ENCODE results near the gene POLD3. TPM values are rescaled to one million over a fixed set of nuclear protein-coding genes. Genes with fewer than 3 reads are reported as not detected.

POLD3 gene
- total and polyA plus RNA-seq, 10 of the 15 experiments (the other 5 are each of a cell fraction or from before 2014, with no cell fraction given), result 23.8 to 63.7 (median 38.7) TPM

DNA sequence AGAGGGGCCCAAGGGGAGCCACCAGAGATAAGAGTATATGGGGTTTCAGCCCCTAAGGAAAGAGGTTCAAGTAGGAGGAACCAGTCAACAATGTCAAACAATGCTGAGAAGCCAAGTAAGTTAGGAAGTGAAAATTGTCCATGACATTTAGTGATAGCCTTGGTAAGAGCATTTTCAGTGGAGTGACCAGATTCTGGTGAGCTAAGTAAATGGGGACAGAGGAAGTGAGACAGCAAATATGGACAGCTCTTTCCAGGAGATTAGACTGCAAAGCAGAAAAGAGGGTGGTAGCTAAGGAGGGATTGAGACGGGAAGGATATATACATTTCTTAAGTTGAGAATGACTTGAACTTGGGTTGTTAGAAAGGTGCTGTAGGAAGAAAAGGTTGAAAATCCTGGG lies 22.9 kb downstream of the POLD3 start (continued):
- TF ChIP-seq, protein P1, sequence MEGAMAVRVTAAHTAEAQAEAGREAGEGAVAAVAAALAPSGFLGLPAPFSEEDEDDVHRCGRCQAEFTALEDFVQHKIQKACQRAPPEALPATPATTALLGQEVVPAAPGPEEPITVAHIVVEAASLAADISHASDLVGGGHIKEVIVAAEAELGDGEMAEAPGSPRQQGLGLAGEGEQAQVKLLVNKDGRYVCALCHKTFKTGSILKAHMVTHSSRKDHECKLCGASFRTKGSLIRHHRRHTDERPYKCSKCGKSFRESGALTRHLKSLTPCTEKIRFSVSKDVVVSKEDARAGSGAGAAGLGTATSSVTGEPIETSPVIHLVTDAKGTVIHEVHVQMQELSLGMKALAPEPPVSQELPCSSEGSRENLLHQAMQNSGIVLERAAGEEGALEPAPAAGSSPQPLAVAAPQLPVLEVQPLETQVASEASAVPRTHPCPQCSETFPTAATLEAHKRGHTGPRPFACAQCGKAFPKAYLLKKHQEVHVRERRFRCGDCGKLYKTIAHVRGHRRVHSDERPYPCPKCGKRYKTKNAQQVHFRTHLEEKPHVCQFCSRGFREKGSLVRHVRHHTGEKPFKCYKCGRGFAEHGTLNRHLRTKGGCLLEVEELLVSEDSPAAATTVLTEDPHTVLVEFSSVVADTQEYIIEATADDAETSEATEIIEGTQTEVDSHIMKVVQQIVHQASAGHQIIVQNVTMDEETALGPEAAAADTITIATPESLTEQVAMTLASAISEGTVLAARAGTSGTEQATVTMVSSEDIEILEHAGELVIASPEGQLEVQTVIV (IDR thresholded peaks at IDR 0.05; ENCODE audit: borderline replicate concordance, partially characterized antibody), result no peak
- TF ChIP-seq, protein P2, sequence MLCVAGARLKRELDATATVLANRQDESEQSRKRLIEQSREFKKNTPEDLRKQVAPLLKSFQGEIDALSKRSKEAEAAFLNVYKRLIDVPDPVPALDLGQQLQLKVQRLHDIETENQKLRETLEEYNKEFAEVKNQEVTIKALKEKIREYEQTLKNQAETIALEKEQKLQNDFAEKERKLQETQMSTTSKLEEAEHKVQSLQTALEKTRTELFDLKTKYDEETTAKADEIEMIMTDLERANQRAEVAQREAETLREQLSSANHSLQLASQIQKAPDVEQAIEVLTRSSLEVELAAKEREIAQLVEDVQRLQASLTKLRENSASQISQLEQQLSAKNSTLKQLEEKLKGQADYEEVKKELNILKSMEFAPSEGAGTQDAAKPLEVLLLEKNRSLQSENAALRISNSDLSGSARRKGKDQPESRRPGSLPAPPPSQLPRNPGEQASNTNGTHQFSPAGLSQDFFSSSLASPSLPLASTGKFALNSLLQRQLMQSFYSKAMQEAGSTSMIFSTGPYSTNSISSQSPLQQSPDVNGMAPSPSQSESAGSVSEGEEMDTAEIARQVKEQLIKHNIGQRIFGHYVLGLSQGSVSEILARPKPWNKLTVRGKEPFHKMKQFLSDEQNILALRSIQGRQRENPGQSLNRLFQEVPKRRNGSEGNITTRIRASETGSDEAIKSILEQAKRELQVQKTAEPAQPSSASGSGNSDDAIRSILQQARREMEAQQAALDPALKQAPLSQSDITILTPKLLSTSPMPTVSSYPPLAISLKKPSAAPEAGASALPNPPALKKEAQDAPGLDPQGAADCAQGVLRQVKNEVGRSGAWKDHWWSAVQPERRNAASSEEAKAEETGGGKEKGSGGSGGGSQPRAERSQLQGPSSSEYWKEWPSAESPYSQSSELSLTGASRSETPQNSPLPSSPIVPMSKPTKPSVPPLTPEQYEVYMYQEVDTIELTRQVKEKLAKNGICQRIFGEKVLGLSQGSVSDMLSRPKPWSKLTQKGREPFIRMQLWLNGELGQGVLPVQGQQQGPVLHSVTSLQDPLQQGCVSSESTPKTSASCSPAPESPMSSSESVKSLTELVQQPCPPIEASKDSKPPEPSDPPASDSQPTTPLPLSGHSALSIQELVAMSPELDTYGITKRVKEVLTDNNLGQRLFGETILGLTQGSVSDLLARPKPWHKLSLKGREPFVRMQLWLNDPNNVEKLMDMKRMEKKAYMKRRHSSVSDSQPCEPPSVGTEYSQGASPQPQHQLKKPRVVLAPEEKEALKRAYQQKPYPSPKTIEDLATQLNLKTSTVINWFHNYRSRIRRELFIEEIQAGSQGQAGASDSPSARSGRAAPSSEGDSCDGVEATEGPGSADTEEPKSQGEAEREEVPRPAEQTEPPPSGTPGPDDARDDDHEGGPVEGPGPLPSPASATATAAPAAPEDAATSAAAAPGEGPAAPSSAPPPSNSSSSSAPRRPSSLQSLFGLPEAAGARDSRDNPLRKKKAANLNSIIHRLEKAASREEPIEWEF (IDR thresholded peaks at IDR 0.05; ENCODE audit: insufficient replicate concordance, low read depth, low read length), result no peak
- TF ChIP-seq ZNF622 (IDR thresholded peaks at IDR 0.05) (no peak), GATAD2B (conservative IDR thresholded peaks at IDR 0.05; ENCODE audit: low read depth) (no peak), MEF2A (IDR thresholded peaks at IDR 0.05; ENCODE audit: insufficient read depth, low read depth, low read length) (no peak), SREBF2 (IDR thresholded peaks at IDR 0.05; ENCODE audit: low read length) (no peak)
